Memory B cell (primary cell): ENCODE data around the gene HIGD1C.
"Not testable (repeated sequence)": the region's sequence is repeated elsewhere in the genome, so short reads cannot be mapped to it uniquely, and the experiment has no call there.

Experiments used
- ATAC-seq: fragments of 150-1000 bp; cut with Tn5 transposase; 2 replicates; pipeline ENCODE4 v1.10.0; 2021; ENCODE audit warnings: low read depth, mild to moderate bottlenecking, moderate library complexity
- DNase-seq, 2 donors: peaks; one replicate each; pipeline ENCODE4 v3.0.0; 2022; ENCODE audit warnings: low spot score in 2 of 2
- H3K27ac Mint-ChIP-seq: one replicate; pipeline ENCODE4 v1.8.0; 2022; ENCODE audit warnings: mild to moderate bottlenecking, moderate library complexity, mixed read lengths
- H3K27me3 Mint-ChIP-seq: one replicate; pipeline ENCODE4 v1.8.0; 2022; ENCODE audit warnings: mixed read lengths
- H3K36me3 Mint-ChIP-seq: one replicate; pipeline ENCODE4 v1.8.0; 2022; ENCODE audit warnings: mild to moderate bottlenecking, mixed read lengths
- H3K4me1 Mint-ChIP-seq: one replicate; pipeline ENCODE4 v1.8.0; 2022; ENCODE audit warnings: mixed read lengths
- H3K4me3 Mint-ChIP-seq: one replicate; pipeline ENCODE4 v1.8.0; 2022; ENCODE audit warnings: mild to moderate bottlenecking, moderate library complexity, mixed read lengths
- H3K9me3 Mint-ChIP-seq: one replicate; pipeline ENCODE4 v1.8.0; 2022; ENCODE audit warnings: mixed read lengths

Gene HIGD1C

DNA sequence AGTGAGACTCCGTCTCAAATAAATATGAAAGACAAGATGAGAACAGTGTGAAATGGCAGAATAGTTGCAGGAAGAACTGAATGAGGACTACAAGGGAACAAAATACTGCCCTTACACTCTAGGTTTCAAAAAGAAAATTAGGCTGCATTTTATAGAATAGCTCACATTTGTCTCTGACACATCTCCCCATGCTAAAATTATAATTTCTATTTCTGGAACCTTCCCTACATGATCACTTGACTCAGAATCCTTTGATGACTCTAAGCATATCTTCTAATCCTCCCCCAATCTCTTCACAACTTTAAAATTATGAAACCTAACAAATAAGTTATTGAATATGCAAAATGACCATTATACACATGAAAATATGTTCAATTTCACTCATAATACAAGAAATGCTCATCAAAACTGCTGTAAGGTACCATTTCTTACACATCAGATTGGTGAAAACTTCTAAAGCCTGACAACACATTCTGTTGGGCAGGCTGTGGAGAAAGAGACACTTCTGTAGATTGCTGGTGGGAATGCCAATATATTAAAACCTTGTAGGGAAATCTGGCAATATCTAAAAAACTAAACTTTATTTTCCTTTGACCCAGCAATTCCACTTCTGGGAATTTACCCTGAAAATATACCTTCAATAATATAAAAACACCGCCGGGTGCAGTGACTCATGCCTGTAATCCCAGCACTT, 4.3 kb upstream of the HIGD1C start:
- Mint-ChIP-seq H3K4me1 (peaks cover 4% of the 10 kb centered on the region), H3K27ac (no peak overlapping the region), H3K9me3 (no peaks in the 10 kb centered on the region), H3K36me3 (peaks cover 2% of the 10 kb centered on the region), H3K4me3 (no peak overlapping the region), H3K27me3 (no peaks in the 10 kb centered on the region)
- DNase-seq (no peak), ATAC-seq (no peak)

DNA sequence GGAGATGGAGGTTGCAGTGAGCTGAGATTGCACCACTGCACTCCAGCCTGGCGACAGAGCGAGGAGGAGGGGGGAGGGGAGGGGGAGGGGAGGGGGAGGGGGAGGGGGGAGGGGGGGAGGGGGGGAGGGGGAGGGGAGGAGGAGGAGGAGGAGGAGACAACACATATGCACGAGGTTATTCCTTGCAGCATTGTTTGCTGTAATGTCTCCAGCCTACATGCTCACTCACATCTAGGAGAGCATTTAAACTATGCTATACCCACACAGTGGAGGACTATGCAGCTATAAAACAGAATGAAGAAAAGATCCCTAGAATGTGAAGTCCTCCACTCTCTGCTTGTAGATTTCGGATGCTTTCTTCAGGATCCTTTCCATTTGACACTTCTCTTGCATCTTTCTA, 3.5 kb upstream of the HIGD1C start:
- H3K36me3 Mint-ChIP-seq, result no peaks in the 10 kb centered on the region
- no peaks in the 10 kb centered on the region for H3K27me3 Mint-ChIP-seq
- no peak overlapping the region for H3K4me3 Mint-ChIP-seq
- no peak for ATAC-seq
- no peak overlapping the region for H3K27ac Mint-ChIP-seq
- no peaks in the 10 kb centered on the region for H3K9me3 Mint-ChIP-seq
- DNase-seq, result no peak
- H3K4me1 Mint-ChIP-seq, result no peaks in the 10 kb centered on the region

DNA sequence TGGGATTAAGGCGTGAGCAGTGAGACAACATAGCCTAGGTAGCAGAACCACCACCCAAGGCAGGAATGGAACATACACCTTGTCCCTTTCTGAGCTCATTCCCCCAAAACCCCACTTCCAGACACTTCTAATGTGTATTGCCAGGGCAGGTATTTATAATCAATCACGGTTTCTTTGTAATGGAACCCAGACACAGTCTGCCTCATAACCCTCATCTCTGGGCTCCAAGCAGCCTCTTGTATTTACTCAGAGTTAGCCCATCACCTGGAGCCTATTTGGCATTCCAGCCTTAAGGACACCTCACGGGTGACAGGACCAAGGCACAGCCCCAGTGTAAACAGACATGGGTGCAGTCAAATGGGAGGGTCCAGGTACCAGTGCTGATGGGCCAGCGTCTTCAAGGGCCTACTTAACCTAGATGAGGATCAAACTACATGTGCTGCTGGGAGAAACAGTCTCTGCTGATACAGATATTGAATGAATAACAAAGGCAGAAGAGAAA, 2.5 kb upstream of the HIGD1C start:
- H3K4me1 Mint-ChIP-seq, result no peaks in the 10 kb centered on the region
- no peak overlapping the region for H3K4me3 Mint-ChIP-seq
- no peak for DNase-seq
- no peaks in the 10 kb centered on the region for H3K9me3 Mint-ChIP-seq
- no peak overlapping the region for H3K27ac Mint-ChIP-seq
- ATAC-seq, result no peak
- H3K27me3 Mint-ChIP-seq, result no peaks in the 10 kb centered on the region
- H3K36me3 Mint-ChIP-seq, result no peaks in the 10 kb centered on the region

DNA sequence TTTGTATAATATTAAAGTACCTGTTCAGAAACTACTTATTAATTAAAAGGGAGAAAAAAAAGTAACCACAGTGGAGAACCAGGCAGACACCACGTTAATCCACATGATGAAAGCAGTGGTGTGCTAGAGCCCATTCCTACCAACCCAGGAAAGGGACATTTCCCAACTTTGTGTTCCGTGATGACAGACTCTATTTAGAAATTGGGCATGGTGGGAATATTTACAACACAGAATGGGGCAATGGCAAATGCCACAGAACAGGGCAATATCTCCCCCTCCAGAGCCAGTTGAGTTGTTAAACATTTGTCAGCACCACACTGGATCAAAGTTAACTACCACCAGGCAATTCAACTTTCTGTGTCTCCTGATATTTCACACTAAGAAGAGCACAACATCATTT, 1.2 kb upstream of the HIGD1C start:
- Mint-ChIP-seq H3K4me3 (no peak overlapping the region), H3K27me3 (no peaks in the 10 kb centered on the region), H3K27ac (no peak overlapping the region), H3K9me3 (no peaks in the 10 kb centered on the region), H3K4me1 (no peaks in the 10 kb centered on the region), H3K36me3 (no peaks in the 10 kb centered on the region)
- no peak for ATAC-seq
- DNase-seq, result no peak

DNA sequence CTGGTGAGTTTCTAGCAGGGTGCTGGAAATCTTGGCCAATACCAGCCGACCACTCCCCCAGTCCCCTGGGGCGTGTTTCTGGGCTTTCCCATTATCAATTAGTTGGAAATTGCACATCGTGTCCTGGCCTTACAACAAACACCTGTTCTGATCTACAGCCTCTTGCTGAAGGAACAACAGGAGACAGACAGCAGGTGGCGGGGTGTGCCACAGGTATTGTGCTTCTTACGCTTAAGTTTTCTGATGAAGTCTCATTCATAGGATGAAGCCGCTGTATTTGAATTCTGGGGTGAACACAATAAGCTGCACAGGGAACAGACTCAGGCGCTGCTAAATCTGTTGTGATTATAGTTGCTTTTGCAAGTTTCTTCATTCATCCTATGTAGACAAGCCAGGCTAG, 703 bp downstream of the HIGD1C start:
- DNase-seq (no peak), ATAC-seq (no peak)
- H3K9me3 Mint-ChIP-seq, result no peaks in the 10 kb centered on the region
- no peaks in the 10 kb centered on the region for H3K27me3 Mint-ChIP-seq
- H3K36me3 Mint-ChIP-seq, result no peaks in the 10 kb centered on the region
- H3K4me1 Mint-ChIP-seq, result no peaks in the 10 kb centered on the region
- H3K4me3 Mint-ChIP-seq, result no peak overlapping the region
- H3K27ac Mint-ChIP-seq, result no peak overlapping the region

DNA sequence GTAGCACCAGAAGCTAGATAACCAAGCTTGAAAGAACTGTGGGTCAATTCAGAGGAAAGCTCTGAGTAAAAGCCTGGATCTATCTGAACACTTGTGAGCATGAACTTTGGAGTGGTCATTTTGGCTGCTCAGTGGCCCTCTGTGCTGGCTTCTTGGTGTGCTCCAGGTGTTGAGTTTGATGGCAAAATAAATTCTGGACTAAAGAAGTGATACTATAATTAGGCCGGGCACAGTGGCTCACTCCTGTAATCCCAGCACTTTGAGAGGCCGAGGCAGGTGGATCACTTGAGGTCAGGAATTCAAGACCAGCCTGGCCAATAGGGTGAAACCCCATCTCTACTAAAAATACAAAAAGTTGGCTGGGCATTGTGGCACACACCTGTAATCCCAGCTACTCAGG, 2.4 kb downstream of the HIGD1C start:
- not testable (repeated sequence) for H3K36me3 Mint-ChIP-seq, H3K27ac Mint-ChIP-seq, H3K9me3 Mint-ChIP-seq, H3K4me3 Mint-ChIP-seq, ATAC-seq, H3K4me1 Mint-ChIP-seq, H3K27me3 Mint-ChIP-seq, DNase-seq

DNA sequence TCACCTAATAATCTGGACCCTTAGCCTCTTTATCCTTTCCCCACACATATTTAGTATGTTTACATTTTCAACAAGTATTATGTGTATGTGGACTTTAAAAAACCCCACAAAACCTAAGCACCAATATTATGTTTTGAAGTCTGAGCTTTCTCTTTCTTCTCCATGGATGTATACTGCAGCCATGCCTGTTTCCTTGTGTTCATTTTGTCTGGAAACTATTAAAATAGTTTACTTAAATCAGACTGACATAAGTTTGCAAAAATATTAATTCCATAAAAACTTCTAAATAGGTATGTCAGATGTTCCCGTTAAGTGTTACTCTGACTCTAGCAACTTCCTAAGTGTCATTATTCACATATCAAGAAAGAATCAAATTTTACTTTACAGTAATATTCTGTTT, 2.9 kb downstream of the HIGD1C start:
- ATAC-seq (no peak), DNase-seq (no peak)
- Mint-ChIP-seq H3K4me1 (peaks cover 3% of the 10 kb centered on the region), H3K27ac (no peak overlapping the region), H3K9me3 (no peaks in the 10 kb centered on the region), H3K27me3 (no peaks in the 10 kb centered on the region), H3K4me3 (no peak overlapping the region), H3K36me3 (no peaks in the 10 kb centered on the region)

DNA sequence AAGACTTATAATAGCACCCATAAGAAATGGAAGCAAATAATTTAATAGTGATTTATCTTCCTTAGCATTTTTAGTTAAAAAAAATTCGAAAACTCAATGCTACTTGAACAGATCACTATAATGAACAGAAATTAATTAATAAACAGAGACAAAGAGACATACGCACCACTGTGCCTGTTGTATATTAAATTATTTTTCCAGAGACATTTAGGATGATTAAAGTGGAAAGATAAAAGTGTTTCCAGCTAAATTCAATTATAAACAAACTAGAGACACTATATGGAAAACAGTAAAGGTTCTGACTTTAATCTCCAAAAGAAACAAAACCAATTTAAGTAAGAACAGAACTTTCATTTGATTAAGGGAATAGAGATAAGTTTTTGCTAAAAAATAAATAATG, 3.4 kb downstream of the HIGD1C start:
- Mint-ChIP-seq H3K4me1 (peaks cover 3% of the 10 kb centered on the region), H3K27me3 (no peaks in the 10 kb centered on the region), H3K27ac (no peak overlapping the region), H3K4me3 (no peak overlapping the region), H3K36me3 (no peaks in the 10 kb centered on the region), H3K9me3 (no peaks in the 10 kb centered on the region)
- ATAC-seq (no peak), DNase-seq (no peak)

DNA sequence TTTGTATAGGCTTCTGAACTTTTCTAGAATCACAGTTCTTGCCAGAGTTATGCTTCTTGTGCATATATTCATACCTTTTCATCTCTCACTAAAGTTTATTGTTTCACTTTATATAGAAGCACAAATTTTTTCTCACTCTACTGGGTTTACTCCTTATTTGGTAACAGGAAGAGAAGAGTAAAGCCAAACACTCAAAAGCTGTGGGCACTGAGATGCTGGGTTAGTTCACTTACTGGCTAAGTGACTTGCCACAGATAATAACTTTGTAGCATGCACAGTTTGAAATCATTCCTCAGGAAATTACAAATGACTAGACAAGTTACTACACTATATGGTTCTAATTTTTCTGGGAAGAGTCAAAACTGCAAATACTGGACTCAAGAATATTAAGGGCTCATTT, 7.8 kb downstream of the HIGD1C start:
- no peaks in the 10 kb centered on the region for H3K27me3 Mint-ChIP-seq
- no peak overlapping the region for H3K27ac Mint-ChIP-seq
- ATAC-seq, result no peak
- no peak for DNase-seq
- H3K36me3 Mint-ChIP-seq, result no peaks in the 10 kb centered on the region
- no peaks in the 10 kb centered on the region for H3K9me3 Mint-ChIP-seq
- H3K4me1 Mint-ChIP-seq, result peaks cover 3% of the 10 kb centered on the region
- H3K4me3 Mint-ChIP-seq, result no peak overlapping the region

DNA sequence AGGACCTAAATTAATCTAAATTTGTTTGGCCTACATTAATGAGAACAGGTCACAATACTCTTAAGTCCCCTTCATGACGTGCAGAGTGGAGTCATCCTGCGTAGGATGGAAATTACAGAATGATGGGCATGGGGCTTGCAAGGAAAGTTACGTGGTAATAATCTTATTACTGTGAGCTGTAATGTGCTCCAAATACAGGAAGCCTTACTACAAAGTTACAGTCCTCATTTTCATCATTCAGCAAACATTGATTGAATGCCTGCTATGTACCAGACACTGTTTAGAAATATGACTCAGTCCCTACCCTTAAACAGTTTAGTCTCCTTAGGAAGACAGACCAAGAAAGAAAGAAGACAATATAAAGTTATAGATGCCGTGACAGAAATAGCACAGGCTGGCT, 9.4 kb downstream of the HIGD1C start:
- no peak for DNase-seq
- Mint-ChIP-seq H3K4me1 (peaks cover 3% of the 10 kb centered on the region), H3K36me3 (peaks cover 2% of the 10 kb centered on the region), H3K27ac (no peak overlapping the region), H3K4me3 (no peak overlapping the region), H3K9me3 (no peaks in the 10 kb centered on the region), H3K27me3 (no peaks in the 10 kb centered on the region)
- ATAC-seq, result no peak

DNA sequence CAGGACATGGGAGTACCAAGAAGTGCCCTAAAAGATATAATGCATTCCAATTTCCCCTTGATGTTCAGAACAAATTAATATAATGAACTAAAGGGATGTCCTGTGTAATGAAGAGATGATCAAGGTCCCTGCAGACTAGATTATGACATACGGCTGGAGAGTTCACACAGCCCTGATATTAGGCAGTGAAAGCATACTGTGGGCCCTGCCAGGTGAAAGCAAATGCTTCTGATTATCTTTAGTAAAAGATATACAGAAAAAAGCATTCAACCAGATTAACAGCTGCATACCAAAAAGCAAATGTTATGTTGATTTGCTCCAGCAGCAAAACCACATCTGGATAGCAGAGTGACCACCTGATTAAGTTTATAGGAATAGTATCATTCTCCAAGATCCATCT, 12.1 kb downstream of the HIGD1C start:
- peaks cover 3% of the 10 kb centered on the region for H3K4me1 Mint-ChIP-seq
- H3K27me3 Mint-ChIP-seq, result no peaks in the 10 kb centered on the region
- no peak overlapping the region for H3K4me3 Mint-ChIP-seq
- no peaks in the 10 kb centered on the region for H3K9me3 Mint-ChIP-seq
- ATAC-seq (no peak), DNase-seq (no peak)
- H3K36me3 Mint-ChIP-seq, result peaks cover 7% of the 10 kb centered on the region
- H3K27ac Mint-ChIP-seq, result no peak overlapping the region

DNA sequence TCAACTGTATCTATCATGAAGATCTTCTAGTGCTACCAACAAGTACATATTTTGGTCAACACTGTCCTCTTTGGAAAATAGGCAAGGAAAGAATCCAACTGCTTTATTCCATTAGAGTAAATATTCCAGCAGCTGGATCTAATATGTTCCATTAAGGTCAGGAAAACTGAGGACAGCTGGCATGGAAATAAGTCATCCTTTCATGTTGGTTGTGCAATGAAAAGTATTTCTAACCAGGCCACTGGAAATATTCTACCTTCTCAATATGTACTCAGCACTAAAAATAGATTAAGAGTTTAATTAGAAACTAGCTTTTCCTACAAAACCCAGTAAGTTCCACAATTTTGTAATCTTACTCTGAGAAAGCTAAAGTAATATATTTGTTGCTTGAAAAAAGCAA, 19.6 kb downstream of the HIGD1C start:
- Mint-ChIP-seq H3K4me3 (no peak overlapping the region), H3K27ac (no peak overlapping the region), H3K27me3 (no peaks in the 10 kb centered on the region), H3K4me1 (no peaks in the 10 kb centered on the region), H3K36me3 (peaks cover 23% of the 10 kb centered on the region), H3K9me3 (no peaks in the 10 kb centered on the region)
- DNase-seq (no peak), ATAC-seq (no peak)

DNA sequence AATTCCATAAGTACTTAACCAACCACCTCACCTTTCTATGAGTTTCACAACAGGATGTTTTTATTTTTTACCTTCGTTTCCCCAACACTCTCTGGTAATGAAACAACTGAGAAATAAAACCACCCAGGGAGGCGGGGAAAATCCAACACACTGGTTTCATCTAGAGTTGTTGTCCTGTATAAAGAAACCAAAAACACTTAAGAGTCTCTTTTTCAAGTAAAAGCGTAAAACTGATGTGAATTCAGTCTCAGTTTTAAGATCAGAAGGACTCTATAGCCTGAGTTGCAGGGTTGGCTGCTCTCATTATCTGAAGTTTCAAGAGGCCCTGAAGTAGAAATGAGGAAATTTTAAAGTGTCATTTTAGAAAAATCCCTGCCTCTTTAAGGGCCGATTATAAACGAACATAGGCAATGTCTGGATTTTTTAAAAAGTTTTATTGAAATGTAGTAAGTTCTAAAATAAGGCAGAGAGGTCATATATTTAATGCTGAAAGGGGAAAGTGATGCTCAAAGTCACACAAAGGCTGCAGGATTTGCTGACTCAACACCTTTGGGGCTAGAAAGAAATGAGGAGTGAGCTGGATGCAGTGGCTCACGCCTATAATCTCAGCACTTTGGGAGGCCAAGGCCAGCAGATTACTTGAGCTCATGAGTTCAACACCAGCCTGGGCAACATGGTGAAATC, 27.2 kb downstream of the HIGD1C start:
- DNase-seq (no peak), ATAC-seq (no peak)
- Mint-ChIP-seq H3K9me3 (no peaks in the 10 kb centered on the region), H3K27me3 (no peaks in the 10 kb centered on the region), H3K4me1 (no peaks in the 10 kb centered on the region), H3K36me3 (peaks cover 17% of the 10 kb centered on the region), H3K4me3 (no peak overlapping the region), H3K27ac (no peak overlapping the region)

DNA sequence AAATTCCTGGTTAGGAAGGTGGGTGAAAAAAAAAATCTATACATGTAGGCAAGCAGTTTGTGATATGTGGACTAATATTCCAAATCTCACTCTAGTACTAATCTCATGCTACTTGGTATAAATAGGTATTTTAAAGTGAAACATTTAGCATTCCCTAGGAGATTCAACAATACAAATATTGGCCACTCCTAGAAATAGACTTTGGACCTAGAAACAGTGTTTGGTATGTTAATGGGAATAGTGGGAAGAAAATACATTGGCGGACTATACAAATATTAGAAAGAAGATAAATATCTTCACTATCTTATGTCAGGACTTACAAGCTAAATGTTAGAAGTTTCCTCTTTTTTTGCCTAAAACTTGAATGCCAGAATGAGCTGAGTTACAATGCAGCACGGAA, 28.2 kb downstream of the HIGD1C start:
- Mint-ChIP-seq H3K4me3 (no peak overlapping the region), H3K4me1 (no peaks in the 10 kb centered on the region), H3K36me3 (peaks cover 13% of the 10 kb centered on the region), H3K9me3 (no peaks in the 10 kb centered on the region), H3K27me3 (no peaks in the 10 kb centered on the region), H3K27ac (no peak overlapping the region)
- ATAC-seq (no peak), DNase-seq (no peak)
